Mammary epithelial cell (primary cell): ENCODE measurements around the gene EPB41L3.

Source experiments
- CTCF ChIP-seq, 2 donors: IDR thresholded peaks in 1 of 2; conservative IDR thresholded peaks in 1 of 2; 2 replicates each; pipeline ENCODE4 v1.5.1; 2011 to 2012; ENCODE audit warnings: inconsistent platforms in 2 of 2, low read length in 2 of 2, mild to moderate bottlenecking in 2 of 2, control low read depth in 1 of 2, low read depth in 1 of 2; ENCODE audit not compliant: insufficient read depth in 1 of 2; ENCODE audit errors: extremely low read depth in 1 of 2
- EZH2 ChIP-seq: IDR thresholded peaks from 2 replicates; pipeline ENCODE4 v1.6.1; 2012; ENCODE audit warnings: low read length, inconsistent platforms, borderline replicate concordance

- no peak for TF ChIP-seq EZH2
- no peak for TF ChIP-seq CTCF (conservative IDR thresholded peaks at IDR 0.05 in 1 of 2, IDR thresholded peaks at IDR 0.05 in 1 of 2; ENCODE audit: extremely low read depth in 1 of 2, insufficient read depth in 1 of 2, low read depth in 1 of 2, low read length in 2 of 2)
These were observed 103.7 kb downstream of the EPB41L3 start for GRCh38 chr18:5439986-5440696.
